Brain microvascular endothelial cell (primary cell): ENCODE data around the gene EXOC3L2.

Experiments used
- DNase-seq: peaks from one replicate; pipeline ENCODE4 v3.0.0-alpha.2; 2020
- H3K27ac ChIP-seq: fragments of 250-450 bp; sonication (Bioruptor Pico); 2 replicates; pipeline ENCODE4 v1.5.1; 2020; ENCODE audit warnings: mild to moderate bottlenecking, moderate library complexity
- H3K27me3 ChIP-seq: fragments of 250-450 bp; sonication (Bioruptor Pico); replicated peaks from 2 replicates; pipeline ENCODE4 v1.5.1; 2020; ENCODE audit warnings: mild to moderate bottlenecking
- H3K36me3 ChIP-seq: fragments of 250-450 bp; sonication (Bioruptor Pico); replicated peaks from 2 replicates; pipeline ENCODE4 v1.5.1; 2020; ENCODE audit warnings: mild to moderate bottlenecking
- H3K4me3 ChIP-seq: 2 replicates; pipeline ENCODE4 v1.5.1; 2011; ENCODE audit warnings: low read depth, mild to moderate bottlenecking, control low read depth, low read length, moderate library complexity
- CTCF ChIP-seq: IDR thresholded peaks from 2 replicates; pipeline ENCODE4 v1.5.1; 2011; ENCODE audit warnings: low read depth, mild to moderate bottlenecking, moderate library complexity, low read length, control low read depth, inconsistent platforms; ENCODE audit errors: missing control alignments
- in situ Hi-C: cut with HindIII; loops from 2 replicates; pipeline ENCODE4 v1.10.0; 2017; ENCODE audit warnings: low sequenced_read_pairs, low pct_ligation_motif_present

The EXOC3L2 gene

DNA sequence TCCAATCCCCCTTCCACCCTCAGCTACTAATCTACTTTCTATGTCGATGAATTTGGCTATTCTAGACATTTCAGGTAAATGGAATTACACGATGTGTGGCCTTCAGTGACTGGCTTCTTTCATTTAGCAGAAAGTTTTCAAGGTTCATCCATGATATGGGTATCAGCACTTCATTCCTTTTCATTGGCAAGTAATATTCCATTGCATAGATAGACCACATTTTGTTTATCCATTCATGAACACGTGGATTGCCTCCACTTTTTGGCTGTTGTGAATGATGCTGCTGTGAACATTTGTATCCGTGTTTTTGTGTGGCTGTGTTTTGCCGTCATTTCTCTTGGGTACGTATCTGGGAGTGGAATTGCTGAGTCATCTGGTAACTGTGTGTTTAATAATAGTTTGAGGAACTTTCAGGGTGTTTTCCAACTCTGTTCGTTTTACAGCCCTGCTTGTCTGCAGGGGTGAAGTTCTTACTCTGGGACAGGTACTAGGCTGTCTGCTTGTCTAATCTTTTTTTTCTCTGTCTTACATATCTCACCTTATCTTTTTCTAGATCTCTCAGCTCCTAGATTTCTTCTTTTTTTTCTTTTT lies 38.3 kb upstream of the EXOC3L2 start:
- Histone ChIP-seq H3K4me3 (no peak overlapping the region), H3K27me3 (no peaks in the 10 kb centered on the region), H3K36me3 (peaks cover 20% of the 10 kb centered on the region), H3K27ac (no peak overlapping the region)
- DNase-seq, result no peak
- TF ChIP-seq CTCF, result no peak
- in situ Hi-C loops, result no loop called here

GRCh38 chr19:45280471-45280961 lies 35.3 kb upstream of the EXOC3L2 start:
- H3K4me3 ChIP-seq, result no peak overlapping the region
- DNase-seq, result no peak
- H3K27me3 ChIP-seq, result no peaks in the 10 kb centered on the region
- H3K36me3 ChIP-seq, result peaks cover 28% of the 10 kb centered on the region
- TF ChIP-seq CTCF, result no peak
- no peak overlapping the region for H3K27ac ChIP-seq
- in situ Hi-C loops, result no loop called here

- no peak for DNase-seq
- Histone ChIP-seq H3K27ac (no peak overlapping the region), H3K36me3 (peaks cover 30% of the 10 kb centered on the region), H3K27me3 (no peaks in the 10 kb centered on the region), H3K4me3 (no peak overlapping the region)
- in situ Hi-C loops, result no loop called here
- TF ChIP-seq CTCF, result no peak
These were observed 34.5 kb upstream of the EXOC3L2 start for GRCh38 chr19:45279587-45280192.

- Histone ChIP-seq H3K27ac (no peak overlapping the region), H3K36me3 (peaks cover 33% of the 10 kb centered on the region), H3K4me3 (no peak overlapping the region), H3K27me3 (no peaks in the 10 kb centered on the region)
- DNase-seq, result no peak
- in situ Hi-C loops, result no loop called here
- no peak for TF ChIP-seq CTCF
These were observed 32.9 kb upstream of the EXOC3L2 start for GRCh38 chr19:45278087-45278486.

- H3K27ac ChIP-seq, result no peak overlapping the region
- no peaks in the 10 kb centered on the region for H3K27me3 ChIP-seq
- H3K4me3 ChIP-seq, result no peak overlapping the region
- no peak for TF ChIP-seq CTCF
- DNase-seq, result no peak
- H3K36me3 ChIP-seq, result peaks cover 35% of the 10 kb centered on the region
- in situ Hi-C loops, result no loop called here
These were observed 31.1 kb upstream of the EXOC3L2 start for GRCh38 chr19:45276284-45276687.
